Measurements from ENCODE around the gene PALLD.
A peak's percentile ranks its signal among the peaks of the same experiment; 100 is the strongest.

PALLD gene

DNA sequence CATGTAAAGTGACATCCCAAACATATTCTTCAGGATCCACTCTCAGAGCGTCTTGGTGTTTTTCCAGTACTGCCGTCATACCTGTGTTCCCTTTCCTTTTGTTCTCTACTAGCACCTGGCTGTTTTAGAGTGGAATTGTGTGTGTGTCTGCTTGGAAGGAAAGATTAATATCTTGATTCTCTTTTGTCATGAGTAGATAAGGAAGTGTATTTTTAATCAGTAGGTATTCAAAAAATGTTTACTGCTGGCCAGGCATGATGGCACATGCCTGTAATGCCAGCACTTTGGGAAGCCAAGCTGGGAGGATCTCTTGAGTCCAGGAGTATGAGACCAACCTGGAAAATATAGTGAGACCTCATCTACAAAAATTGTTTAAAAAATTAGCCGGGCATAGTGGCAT, 314.4 kb downstream of the PALLD start:
- no peak for DNase-seq

DNA sequence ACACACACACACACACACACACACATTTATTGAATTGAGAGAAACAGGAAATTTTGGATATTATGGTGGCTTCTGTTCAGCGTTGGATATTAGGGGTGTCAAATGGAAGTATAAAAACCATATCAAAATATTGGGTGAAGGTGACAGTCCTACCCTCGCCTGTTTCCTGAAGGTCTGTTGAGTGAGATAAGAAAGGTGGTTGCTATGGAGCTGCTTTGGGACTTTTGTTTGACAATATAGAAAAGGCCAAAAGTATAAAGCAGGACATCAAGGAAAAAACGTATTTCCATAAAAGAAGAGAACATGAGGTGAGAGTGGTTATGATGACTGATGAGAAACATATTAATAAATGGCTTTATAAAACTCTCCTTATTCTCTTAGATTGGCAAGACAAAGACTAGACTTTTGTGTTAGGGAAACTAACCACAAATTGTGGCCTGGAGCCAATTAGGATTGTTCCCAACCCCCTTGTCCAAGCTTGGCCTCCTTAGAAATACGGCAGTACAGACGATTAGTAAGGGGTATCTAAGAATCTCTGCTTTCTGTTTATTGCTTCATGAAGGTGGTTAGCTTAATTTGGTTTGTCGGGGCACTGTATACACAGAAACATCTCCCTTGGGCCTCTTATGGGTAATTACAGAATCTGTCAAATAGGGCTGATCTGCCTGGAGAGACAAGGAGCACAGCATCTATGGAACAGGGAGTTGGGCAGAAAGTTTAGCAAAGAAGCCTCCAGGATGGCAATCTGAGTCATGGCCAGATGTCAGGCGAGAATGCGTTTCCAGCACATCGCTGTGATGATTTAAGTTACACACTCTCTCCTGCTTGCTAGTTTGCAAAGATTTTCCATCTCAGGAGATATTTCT, 315.2 kb downstream of the PALLD start:
- DNase-seq, result no peak

DNA sequence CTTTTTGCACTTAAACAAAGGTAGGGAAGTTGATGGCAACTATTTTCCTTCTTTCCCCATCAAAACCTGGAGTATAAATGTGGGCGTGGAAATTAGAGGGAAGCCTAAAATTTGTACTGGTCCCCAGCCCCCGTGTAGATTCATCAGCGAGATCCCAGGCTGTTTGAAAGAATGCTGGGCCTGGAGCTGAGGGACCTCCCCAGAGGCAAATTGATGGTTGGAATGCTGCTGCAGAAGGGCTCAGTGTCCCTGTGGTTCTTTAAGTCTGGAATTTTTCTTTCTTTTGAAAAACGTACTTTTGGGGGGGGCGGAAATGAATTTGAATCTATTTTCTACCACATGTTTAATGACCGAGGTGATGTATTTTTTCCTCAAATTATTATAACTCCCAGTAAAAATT, 316.0 kb downstream of the PALLD start:
- DNase-seq, result no peak

DNA sequence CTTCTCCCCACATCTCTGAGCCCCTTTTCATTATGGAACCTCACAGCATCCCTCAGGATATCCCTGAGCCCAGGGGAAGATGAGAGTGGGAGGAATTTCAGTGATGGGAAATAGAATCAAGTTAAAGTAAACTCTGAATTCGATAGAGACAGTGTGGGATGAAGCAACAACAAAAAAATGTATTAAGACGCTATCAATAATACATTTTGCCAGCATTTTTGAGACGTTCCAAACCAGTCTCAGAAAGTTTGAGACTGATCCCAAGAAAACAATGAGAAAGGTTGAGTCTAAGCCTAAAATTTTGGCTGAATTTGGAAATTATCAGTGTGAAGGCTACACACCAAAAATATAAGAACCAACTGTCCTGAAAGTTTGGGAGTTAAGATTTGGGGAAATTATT, 317.0 kb downstream of the PALLD start:
- DNase-seq, result no peak

DNA sequence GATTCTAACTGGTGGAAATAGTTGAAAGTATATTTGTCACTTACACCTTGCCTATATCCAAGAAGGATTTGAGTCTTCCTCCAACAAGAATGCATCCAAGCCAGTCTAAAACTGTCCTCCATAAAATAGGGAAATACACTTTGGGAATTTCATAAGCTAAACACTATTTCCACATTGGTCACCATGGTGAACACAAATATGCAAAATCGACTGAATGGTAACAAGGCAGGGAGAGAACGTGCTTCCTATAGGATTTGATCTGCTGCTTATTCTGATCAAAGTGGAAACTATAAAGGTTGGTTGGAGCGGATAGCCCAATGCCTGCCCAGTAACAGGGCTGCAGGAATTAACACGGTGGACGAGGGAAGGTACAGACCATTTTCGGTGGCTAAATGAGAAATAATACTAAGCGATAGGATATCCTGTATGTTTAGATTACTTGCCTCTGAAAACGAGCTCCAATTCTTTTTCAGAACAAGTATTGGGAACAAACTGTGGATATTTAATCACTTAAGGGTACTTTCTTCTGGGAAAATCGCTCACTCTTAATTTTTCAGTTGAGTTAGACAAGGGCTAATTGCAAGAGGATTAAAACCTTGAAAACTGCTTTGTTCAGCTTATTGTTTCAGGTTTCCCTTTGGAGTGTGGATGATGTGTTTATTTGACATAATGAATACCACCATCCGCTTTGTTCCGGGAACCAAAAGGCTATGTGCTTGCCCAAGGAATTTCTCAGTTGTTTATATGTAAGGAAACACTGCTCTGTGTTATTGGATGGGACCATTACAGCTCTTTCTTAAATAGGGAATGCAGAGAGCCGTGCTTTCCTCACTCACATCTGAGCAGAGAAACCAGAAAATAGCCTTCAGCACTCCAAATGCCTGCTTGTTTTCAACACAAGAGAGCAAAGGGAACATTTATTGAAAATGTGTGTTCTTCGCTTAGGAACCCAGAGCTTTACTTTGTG, 318.8 kb downstream of the PALLD start:
- no peak for DNase-seq

DNA sequence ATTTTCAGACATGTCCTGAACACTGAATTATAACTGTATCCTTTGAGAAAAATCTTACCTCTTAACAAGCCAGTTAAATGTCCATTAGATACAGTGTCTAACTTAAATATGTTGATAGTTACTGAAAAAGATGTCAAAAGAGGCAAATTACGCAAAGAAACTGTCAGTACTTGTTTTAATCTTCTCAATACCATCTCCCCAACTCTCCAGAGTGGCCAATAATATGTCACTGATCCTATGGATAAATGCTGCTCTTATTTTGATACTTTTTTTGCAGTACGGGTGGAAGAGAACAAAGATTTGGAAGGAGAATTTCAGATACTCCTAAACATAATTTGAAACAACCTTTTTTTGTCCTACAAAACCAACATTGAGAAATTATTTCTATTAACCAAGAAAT, 320.5 kb downstream of the PALLD start:
- DNase-seq, result no peak

DNA sequence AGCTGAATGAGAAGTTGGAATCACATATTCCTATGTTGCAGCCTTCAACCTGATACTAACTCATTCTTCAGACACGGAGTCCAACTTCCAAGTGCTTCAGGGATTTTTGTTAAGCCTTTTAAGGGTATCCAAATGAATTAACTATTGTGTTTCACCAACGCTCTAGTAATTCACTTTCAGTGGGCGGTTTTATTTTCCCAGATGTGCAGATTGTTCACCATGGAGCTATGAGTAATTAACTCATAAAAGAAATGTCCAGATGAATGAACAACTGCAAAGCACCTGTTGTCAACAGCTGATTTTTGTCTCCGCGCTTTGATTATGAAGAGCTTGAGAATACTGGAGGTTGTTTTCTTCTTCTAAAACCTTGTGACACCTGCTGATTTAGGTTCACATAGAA, 325.6 kb downstream of the PALLD start:
- DNase-seq, result no peak

DNA sequence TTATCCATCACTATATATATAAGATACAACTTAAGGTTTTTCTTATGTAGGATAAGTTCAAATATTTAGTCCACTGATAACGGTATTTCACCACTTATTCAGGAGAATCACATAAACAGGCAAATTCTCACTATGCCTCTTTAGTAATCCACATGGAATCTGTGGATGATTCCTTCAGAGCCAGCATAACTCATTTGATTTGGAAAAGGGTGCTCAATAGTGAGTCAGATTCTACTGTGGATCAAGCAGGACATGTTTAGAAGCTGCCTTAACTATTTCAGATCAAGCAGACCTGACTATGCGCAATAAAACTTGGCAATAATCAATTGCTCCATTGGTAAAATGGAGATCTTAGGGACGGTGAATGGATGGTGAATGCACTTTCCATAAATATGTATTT, 329.1 kb downstream of the PALLD start:
- DNase-seq, result no peak

DNA sequence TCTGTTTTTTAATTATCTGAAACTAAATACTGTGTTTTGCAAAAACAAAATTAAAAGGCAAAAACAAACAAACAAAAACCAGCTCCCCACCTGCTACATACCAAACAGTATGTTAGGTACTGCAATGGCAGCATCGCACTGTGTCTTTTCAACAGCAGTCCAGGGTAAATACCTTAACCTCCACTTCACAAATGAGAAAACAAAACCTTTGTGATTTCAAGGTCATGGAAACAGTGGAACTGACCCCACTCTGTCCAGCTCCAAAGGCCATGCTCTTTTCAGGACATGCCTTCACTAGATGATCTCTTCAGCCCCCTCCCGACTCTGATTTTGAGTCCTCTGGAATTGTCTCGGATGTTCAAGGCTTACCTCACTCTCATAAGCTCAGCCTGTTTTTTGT, 329.8 kb downstream of the PALLD start:
- DNase-seq, result no peak

DNA sequence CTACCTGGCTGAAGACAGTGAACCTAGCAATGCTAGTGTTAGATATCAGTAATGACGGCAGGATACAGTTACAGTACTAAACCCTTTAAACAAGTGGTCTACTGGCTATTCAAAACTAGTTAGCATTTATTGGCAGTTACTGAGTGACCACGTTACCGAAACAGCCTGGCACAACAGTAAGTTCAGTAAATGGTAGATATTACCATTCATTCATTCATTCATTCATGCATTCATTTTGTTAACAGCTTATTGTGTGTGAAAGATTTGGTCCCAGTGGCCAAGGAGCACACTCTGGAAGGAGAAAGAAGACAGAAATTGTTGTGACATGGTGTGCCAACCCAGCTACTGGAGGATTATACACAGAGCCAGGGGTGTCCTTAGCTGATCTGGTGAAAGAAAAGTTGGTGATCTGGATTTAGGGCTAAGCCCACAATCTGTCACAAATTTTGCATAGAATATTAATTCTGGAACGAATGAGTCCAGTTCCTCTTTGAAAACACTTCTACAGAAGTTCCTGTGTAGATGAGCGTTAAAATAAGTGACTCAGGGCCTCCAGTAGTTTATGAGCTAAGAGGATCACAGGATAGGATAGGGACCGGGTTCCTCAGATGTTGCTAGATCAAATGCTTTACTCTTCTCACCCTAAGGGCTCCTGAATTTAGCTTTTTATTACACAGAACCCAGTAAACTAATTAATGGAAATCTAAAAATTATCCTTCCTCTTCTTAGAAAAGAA, 334.1 kb downstream of the PALLD start:
- DNase-seq, result no peak

DNA sequence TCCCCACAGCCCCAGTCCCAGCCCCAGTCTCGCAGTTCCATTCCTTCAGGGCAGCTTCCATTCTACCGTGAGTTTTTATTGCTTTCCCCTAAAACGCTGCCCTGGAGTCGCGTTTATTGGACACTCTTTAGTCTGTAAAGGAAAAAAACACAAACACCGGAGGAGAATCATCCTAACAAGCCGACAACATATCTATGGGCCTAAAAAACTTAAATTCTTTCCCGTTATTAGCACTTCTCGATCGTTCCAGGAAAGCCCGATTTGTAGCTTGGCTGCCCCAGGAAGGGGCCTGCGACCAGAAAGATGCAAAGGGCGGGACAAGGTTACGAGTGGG, 334.7 kb downstream of the PALLD start:
- DNase-seq, result no peak

DNA sequence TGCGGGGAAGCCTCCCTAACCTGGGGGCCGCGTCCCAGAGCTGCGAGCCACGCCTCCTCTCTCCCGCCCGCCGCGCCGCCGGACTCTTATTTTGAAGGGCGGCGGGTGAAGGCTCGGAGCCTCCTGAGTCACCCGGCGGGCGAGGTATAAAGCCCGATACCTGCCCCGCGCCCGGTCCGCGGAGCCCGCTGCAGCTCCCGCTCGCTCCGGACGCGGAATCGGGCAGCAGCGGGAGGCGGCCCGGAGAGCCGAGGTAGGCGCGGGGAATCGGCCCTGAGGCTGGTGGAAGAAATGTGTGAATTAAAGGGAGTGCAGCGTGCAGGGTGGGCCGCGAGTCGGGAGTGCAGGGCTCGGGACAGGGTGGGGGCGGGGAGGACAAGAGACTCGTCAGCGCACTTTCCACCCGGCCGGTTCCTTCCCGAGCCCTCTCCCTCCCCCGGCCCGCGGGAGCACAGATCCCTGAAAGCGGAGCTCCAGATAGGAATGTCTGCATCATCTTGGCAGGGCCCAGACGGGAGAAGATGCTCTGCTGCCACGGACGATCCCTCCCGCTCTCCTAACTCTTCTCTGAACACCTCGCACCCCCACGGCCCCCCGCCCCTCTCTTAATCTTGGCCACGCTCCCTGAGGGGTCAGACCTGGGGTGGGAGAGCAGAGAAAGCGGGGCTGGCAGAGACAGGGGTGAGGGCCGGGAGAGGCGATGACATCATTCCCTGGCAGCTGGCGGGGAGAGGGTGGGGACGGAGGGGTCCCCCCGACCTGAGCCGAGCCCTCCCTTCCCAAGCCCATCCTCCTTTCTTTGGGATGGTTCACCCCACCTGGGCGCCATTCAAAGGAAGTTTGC, 335.3 kb downstream of the PALLD start:
- peak; percentile 69 to 73 for DNase-seq

DNA sequence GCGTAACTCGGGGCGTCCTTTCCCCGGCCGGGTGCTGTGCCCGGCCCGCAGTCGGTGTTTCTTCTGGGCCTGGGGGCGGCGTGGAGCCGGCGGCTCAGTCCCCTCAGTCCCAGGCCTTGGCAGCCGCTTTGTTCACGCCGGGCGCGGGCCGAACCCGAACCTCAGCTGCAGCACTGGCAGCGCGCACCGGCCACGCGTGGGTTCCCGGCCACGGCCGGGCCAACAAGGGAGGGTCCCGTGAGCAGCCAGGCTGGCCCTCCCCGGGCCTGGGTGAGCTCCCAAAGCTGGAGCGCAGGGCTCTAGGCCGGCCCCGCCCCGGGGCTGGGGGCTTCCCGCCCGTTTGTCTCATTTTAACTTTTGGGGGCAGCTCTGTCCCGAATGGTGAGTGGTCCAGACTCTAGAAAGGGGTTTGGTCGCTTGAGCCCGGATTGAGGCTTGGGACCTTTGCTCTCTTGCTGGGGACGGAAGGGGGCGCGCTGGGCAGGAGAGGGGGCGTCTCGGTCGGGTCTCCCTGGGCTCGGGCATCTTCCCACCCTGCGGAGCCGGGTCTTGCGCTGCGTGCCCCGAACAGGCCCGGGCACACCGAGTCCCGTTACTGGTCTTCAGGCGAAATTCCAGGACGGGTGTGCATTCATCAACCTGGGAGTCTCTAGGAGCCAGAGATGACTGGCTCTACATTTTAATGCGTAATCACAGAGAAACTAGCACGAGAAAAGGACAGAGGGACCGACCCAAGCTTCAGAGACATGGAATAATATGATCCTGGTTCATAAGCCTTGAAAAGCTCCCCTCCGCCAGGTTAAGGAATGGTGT, 336.1 kb downstream of the PALLD start:
- no peak for DNase-seq

DNA sequence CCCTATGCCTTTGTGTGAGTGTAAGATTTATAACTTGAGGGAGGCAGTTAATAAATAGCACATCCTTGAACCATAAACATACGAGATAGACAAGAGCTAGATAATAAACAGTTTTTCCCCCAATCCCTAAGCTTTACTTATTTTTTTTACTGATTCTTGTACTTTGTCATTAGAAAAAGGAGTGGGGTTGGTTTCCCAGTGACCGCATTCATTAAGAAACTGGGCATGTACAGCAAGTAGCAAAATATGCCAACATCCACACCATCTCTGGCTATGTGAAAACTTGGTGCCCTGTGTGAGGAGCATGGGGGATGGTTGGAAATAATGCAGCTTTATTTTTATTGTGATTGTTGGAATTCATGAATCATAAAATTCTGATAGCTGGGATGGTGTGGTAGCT, 337.0 kb downstream of the PALLD start:
- no peak for DNase-seq

DNA sequence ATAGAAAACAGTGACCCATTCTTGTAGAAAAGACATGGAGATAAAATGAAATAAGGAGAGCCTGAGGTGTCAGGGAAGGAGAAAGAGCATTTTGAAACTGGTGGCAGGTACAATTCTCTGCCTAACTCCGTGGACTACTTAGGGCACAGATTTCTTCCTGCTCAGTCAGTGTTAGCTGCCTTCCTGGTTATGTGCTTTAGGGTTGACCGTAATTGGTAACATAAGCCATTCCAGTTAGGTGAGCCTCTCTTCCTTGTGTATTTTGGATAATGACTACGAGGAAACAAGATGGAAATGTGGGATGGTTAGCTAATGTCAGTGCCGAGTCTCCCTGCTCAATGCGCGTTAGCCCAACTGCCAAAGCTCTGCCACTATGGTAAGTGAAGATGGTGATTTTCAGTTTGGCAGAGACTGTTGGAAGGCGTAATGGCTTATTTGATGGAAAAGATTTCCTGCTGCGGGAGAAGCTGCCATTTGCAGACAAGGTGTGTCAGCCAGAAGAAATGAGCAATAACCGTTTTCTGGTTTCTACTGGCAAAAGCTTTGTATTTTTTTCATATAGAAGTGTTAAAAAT, 339.1 kb downstream of the PALLD start:
- no peak for DNase-seq

DNA sequence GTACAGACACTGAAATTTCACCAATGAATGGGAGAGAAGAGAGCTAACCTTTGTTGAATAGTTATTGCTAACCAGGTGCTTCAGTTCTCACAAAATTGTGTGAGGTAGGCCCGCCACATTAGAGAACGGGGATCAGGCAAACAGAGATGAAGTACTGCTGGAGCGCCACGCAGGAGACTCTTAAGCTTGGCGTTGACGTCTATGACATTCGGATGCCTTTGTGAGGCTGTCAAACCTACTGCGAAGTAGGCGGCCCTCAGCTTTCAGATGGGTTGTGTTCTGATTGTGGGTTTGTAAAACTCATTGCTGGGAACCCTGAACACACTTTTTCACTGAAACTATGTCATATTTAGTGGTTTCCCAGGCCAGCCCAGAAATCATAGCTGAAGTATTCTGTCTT, 339.6 kb downstream of the PALLD start:
- peak in 1 of 2 experiments; percentile 27 for DNase-seq

DNA sequence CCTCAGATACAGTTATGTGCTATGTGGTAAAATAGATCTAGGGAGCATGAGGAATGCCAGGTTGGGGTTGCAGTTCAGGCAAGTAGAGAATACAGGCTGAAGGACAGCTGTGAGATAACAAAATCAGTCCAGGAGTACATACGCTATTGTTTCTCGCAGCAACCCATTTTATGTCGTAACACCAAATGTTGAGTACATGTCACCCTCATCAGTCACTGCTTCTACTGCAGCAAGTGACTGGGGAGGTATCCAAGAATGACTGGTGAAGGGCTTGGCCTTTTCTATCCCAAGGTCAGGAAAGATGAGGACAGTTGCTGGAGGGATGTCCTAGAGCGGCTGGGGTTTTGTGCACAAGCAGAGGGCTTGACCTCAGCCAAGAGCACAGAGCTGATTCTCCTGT, 341.1 kb downstream of the PALLD start:
- no peak for DNase-seq

DNA sequence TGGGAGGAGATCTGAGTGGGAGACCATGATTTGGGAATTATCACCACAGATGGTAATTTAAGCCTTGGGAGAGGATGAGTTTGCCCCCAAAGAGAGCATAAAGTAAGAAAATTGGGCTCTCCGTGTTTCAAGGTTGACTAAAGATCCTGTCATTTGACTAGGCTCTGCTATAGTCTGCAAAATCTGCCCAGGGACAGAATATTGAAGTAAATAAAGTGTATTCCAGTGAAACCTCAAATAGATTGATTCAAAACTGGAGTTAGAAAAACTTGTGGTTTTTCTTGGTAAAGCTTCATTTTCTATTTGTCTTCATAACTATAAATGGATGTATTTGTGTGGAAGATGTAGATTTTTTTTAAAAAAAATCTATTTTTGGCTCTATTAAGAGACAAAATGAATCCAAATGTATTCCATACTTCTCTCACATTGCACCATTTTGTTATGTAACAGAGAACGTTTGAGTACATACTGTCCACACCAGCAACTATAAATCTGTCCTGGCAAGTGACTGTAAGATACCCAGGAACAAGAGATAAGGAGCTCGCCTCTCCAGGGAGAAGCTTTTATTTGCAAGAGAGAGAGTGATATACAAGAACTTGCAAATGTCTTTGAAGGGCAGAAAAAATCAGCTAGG, 343.0 kb downstream of the PALLD start:
- no peak for DNase-seq

DNA sequence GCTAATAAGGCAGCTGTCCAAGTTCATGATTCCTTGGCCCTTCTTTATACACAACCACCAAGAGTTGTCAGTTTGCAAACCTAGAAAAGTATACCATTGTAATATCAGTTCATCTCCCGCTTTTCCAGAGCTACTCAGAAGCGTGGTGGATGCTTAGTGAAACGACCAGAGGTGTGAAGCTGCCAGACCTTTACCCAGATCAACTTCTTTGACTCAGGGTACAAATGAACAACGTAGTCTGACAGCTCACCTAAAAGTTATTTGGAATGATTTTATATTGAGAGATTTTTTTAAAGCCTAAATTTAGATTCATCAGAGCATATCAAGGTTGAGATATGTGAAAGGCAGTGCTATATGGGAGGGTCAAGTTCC, 343.5 kb downstream of the PALLD start:
- DNase-seq, result no peak

DNA sequence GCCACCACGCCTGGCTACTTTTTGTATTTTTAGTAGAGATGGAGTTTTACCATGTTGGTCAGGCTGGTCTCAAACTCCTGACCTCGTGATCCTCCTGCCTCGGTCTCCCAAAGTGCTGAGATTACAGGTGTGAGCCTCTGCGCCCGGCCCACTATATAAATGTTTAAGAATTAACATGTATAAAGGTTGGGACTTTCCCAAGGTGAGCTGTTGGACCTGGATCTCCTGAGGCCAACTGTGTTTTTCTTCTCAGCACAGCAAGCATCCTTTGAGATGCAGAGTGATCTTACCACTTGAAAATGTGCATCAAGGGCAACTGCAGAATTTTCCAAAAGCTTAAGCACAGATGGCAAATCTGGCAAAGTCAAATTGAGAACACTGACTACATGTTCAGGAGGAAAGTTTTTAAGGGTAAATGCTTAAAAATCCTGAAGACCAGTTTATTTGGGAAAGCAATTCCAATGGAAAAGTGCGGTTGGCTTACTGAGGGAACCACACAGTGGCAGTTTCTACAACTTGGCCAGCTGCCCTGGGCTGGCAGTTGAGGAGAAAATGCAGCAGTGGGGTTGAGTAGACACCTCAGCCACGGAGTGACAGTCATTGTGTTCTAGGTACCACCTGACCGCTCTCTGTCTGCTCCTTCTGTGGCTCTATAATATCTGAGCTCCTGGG, 344.3 kb downstream of the PALLD start:
- DNase-seq, result no peak
